Activated CD4-positive, CD25-positive, alpha-beta regulatory T cell treated with anti-CD3 and anti-CD28 coated beads, Interleukin-2, amount 50 U/mL, for 24 hours (primary cell): ENCODE measurements around the gene EEF1G.
"Not testable (repeated sequence)": the region's sequence is repeated elsewhere in the genome, so short reads cannot be mapped to it uniquely, and the experiment has no call there.

Experiments used
- ATAC-seq, 2 donors: fragments of 150-1000 bp; cut with Tn5 transposase; one replicate each; pipeline ENCODE4 v1.10.0; 2021; ENCODE audit warnings: mild to moderate bottlenecking in 1 of 2, moderate library complexity in 1 of 2

The EEF1G gene

GRCh38 chr11:62602141-62603071, 28.7 kb upstream of the EEF1G start:
- ATAC-seq = no peak

- peak; percentile 80 to 83 for ATAC-seq
These were observed 27.9 kb upstream of the EEF1G start, which contains the start of gene MTA2 for GRCh38 chr11:62601372-62602140. Gene MTA2 (minus strand): TSS chr11:62601865. CDS start chr11:62601450, 415 bp downstream.

GRCh38 chr11:62601122-62601371, 27.4 kb upstream of the EEF1G start:
- ATAC-seq = peak; percentile 7 to 8

GRCh38 chr11:62600367-62601121, 26.9 kb upstream of the EEF1G start:
- ATAC-seq = no peak

DNA sequence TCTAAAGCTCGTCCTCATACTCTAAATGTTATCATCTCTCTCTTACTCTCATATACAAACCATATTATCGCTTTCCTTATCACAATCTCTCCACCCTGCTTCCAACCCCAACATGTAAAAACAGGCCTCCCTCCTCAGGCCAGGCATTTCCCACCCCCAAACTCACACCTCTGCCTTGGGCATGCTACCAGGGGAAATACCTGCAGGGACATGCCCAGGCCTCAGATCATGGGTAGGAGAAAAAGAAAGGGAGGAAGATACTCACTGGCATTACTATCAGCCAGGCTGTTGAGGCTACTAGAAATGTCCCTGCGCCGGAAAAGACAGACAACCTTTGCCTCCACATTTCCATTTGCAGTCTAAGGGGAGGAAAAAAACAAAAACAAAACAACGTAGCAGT, 26.2 kb upstream of the EEF1G start:
- no peak for ATAC-seq

DNA sequence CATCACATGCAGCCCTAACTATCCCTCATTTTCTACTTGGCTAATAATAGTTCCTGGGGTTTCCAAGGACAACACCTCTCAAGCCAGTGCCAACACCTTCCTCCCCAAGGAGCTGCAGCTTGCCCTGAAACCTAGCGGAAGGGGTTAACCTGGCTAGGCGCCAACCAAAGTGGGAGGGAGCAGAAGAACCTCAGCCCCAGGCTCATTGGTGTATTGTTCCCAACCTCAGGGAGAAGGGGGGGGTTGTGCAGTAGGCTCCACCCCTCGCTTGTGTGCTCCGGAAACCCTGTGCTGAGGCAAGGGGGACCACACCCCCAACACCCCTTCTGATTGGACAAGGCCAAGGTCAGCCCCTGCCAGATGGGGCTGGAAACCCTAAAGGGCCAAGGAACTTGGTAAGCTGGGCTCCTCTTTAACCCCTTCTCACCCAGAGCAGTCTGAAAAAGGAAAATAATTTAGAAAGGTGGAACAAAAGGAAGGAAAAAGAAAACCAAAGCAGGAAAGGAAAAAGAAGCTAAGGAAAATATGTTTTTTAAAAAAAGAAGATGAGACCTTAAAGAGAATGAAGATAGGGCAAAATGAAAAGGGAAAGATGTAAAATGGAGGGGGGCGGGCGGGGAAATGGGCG, 25.5 kb upstream of the EEF1G start:
- ATAC-seq = peak; percentile 79

- ATAC-seq = no peak
These were observed 21.4 kb upstream of the EEF1G start for GRCh38 chr11:62595124-62595523.

DNA sequence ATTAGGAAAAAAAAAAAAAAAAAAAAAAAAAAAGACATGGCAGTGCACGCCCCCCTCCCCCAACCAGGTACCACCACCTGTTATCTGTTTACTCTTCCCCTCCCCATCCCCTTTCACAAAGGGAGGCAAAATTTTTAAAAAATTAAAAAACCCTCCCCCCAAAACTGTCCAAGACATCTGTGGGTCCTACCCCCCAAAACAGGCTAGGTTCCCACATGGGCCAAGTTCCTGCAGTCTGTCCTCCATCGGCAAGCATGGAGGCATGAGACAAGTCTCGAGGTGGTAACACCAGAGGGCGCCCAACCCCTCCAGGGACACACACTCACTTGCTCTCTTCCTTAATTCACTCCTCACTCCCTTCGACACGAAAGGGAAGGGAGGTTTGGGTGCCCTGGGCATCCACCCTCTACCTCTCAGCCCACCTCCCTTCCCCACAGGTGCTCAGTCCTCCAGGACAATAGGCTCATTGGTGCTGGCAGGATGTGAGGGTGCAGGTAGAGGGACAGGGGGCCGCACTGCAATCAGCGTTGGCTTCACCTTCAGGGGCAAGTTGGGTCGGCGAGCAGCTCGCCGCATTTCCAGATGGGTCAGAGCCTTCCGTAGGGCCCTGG, 19.8 kb upstream of the EEF1G start:
- no peak for ATAC-seq

DNA sequence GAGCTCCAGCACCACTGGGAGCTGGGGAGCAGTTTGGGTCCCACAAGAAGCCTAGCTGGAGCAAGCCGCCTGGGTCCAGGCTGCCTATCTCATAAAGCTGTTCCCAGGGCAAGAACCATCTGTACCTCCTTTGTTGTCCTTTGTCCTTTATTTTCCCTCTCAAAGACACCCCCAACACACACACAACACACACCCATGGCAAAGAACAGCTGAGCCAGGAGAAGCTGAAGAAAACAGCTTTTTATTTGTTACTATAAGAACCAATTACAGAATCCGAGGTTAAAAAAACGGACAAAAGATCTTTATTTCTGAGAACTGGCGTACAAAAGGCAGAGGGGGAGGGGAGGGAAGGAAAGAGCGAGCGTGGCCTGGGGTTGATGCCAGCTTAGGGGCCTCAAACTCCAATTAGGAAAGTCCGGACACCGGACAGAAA, 19.3 kb upstream of the EEF1G start:
- no peak for ATAC-seq

GRCh38 chr11:62592146-62592815, 18.6 kb upstream of the EEF1G start:
- no peak for ATAC-seq

DNA sequence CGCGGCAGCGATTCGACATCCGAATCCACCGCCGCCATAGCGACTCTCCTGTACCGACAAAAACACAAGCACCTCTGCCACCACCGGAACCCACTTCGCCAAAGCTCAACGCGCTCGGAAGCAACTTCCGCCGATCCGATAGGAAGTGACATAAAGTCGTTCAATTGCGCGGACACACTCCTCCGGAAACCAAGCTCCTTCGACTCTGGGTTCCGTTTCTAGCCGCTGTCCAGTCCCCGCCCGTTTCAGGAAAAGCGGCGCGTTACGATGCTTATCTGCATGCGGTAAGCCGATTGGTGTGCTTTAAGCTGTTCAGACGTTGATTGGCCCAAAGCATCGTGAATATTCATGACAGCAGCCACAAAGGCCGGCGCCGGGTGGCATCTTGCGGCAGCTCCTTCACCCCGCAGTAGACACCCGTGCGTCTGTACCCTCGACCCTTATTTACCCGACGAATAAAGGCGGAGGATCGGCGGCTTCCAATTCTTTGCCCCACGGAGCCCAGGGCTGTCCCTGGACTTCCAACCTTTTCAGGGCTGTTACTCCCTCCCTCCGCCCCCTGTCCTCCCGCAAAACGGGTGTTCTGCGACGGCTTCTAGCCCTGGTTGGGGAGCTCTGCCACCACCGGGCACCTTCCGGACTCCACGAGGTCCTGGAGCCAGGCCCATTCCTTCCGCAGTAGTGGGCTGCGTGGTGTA, 17.9 kb upstream of the EEF1G start, which contains the start of gene TUT1:
Gene TUT1 (minus strand): TSS at position 76 of the 698 bp plus-strand sequence. CDS start 38 bp downstream, at position 38.
- peak; percentile 93 to 94 for ATAC-seq

- no peak for ATAC-seq
These were observed 15.4 kb upstream of the EEF1G start for GRCh38 chr11:62588966-62589637.

- not testable (repeated sequence) for ATAC-seq
These were observed 11.7 kb upstream of the EEF1G start for GRCh38 chr11:62585356-62585755.

DNA sequence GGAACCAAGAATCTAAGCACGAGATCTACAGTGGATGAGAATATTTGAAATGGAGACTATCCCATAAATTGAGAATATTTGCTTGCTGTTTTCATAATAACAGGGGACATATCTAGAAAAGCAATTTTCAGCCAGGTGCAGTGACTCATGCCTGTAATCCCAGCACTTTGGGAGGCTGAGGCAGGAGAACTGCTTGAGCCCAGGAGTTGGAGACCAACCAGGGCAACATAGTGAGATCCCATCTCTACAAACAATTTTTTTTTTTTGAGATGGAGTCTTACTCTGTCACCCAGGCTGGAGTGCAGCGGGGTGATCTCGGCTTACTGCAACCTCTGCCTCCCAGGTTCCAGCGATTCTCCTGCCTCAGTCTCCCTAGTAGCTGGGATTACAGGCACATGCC, 8.0 kb upstream of the EEF1G start:
- not testable (repeated sequence) for ATAC-seq

- no peak for ATAC-seq
These were observed 7.4 kb upstream of the EEF1G start for GRCh38 chr11:62580959-62581715.

- no peak for ATAC-seq
These were observed 5.6 kb upstream of the EEF1G start for GRCh38 chr11:62579252-62579651.

GRCh38 chr11:62578541-62578940, 4.8 kb upstream of the EEF1G start:
- no peak for ATAC-seq

GRCh38 chr11:62577046-62577714, 3.5 kb upstream of the EEF1G start:
- ATAC-seq = no peak

DNA sequence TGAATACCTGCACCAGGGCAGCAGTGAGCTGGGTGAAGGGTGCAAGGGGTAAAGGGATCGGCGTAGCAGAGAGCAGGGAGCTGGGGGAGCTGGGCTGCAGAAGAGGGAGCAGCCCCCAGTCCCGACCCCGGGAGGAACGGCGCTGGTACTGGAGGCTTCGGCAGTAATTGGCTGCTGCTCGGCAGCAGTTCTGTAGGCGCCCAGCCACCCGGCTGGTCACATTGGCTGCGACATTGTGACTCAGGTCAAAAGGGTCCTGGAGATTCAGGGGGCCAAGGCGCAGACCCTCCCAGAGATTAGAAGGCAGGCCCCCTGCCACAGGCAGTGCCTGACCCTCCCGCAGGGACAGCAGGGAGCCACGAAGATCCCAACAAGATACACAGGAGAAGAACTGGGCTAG, 2.1 kb upstream of the EEF1G start:
- no peak for ATAC-seq
